HEK293T (cell line): Measurements from ENCODE around the gene CYP2A6.
"Not testable (repeated sequence)": the region's sequence is repeated elsewhere in the genome, so short reads cannot be mapped to it uniquely, and the experiment has no call there.

Experiments used
- CTCF ChIA-PET: fragments of 350-600 bp; formaldehyde crosslinking; extraction: SDS; loops from one replicate; lab custom pipeline; 2021; ENCODE audit warnings: antibody characterized with exemption, inconsistent platforms; lab: Yijun Ruan, JAX
- POLR2A ChIA-PET: fragments of 350-600 bp; formaldehyde crosslinking; extraction: SDS; loops from one replicate; lab custom pipeline; 2020; ENCODE audit warnings: antibody characterized with exemption, inconsistent platforms; lab: Yijun Ruan, JAX
- DNase-seq: peaks from one replicate; pipeline ENCODE4 v3.0.0; 2012; ENCODE audit warnings: mixed read lengths; ENCODE audit errors: extremely low spot score
- ARNT ChIP-seq: fragments of 450-650 bp; IDR thresholded peaks from 2 replicates; pipeline ENCODE4 v1.6.1; 2017; ENCODE audit warnings: mild to moderate bottlenecking
- BHLHE40 ChIP-seq: fragments of 450-650 bp; IDR thresholded peaks from 2 replicates; pipeline ENCODE4 v1.6.1; 2016; ENCODE audit warnings: mild to moderate bottlenecking, moderate library complexity, borderline replicate concordance
- CTBP1 ChIP-seq: fragments of 450-650 bp; IDR thresholded peaks from 2 replicates; pipeline ENCODE4 v1.6.1; 2016; ENCODE audit warnings: borderline replicate concordance
- ELF4 ChIP-seq: fragments of 450-650 bp; IDR thresholded peaks from 2 replicates; pipeline ENCODE4 v1.6.1; 2017; ENCODE audit warnings: antibody characterized with exemption
- FOXA1 ChIP-seq: fragments of 450-650 bp; IDR thresholded peaks from 2 replicates; pipeline ENCODE4 v1.6.1; 2016; ENCODE audit warnings: mild to moderate bottlenecking
- FOXK2 ChIP-seq: fragments of 450-650 bp; IDR thresholded peaks from 2 replicates; pipeline ENCODE4 v1.6.1; 2016; ENCODE audit warnings: mild to moderate bottlenecking
- FOXM1 ChIP-seq: fragments of 450-650 bp; IDR thresholded peaks from 2 replicates; pipeline ENCODE4 v1.6.1; 2017; ENCODE audit warnings: mild to moderate bottlenecking, borderline replicate concordance
- HDGF ChIP-seq: fragments of 450-650 bp; IDR thresholded peaks from 2 replicates; pipeline ENCODE4 v1.6.1; 2017; ENCODE audit warnings: antibody characterized with exemption, borderline replicate concordance
- L3MBTL2 ChIP-seq: fragments of 450-650 bp; conservative IDR thresholded peaks from 2 replicates; pipeline ENCODE4 v1.6.1; 2016; ENCODE audit warnings: mild to moderate bottlenecking
- LEF1 ChIP-seq: fragments of 450-650 bp; IDR thresholded peaks from 2 replicates; pipeline ENCODE4 v1.6.1; 2017; ENCODE audit warnings: mild to moderate bottlenecking, borderline replicate concordance
- NFRKB ChIP-seq: fragments of 450-650 bp; IDR thresholded peaks from 2 replicates; pipeline ENCODE4 v1.6.1; 2016; ENCODE audit warnings: mild to moderate bottlenecking, moderate library complexity
- PKNOX1 ChIP-seq: fragments of 450-650 bp; IDR thresholded peaks from 2 replicates; pipeline ENCODE4 v1.6.1; 2016
- SP1 ChIP-seq: fragments of 450-650 bp; IDR thresholded peaks from 2 replicates; pipeline ENCODE4 v1.6.1; 2017
- SUZ12 ChIP-seq: fragments of 450-650 bp; IDR thresholded peaks from 2 replicates; pipeline ENCODE4 v1.6.1; 2016; ENCODE audit warnings: mild to moderate bottlenecking
- TARDBP ChIP-seq: fragments of 450-650 bp; IDR thresholded peaks from 2 replicates; pipeline ENCODE4 v1.6.1; 2016
- ZNF384 ChIP-seq: fragments of 450-650 bp; IDR thresholded peaks from 2 replicates; pipeline ENCODE4 v1.6.1; 2016

Gene CYP2A6

GRCh38 chr19:40850277-40850676 is at the start of gene CYP2A6:
Gene CYP2A6, minus strand, starts transcription at chr19:40850447. Its CDS starts 21 bp downstream, at chr19:40850426.
- CTCF ChIA-PET, POLR2A ChIA-PET: not testable (repeated sequence)

GRCh38 chr19:40899964-40900363 is 49.7 kb upstream of the CYP2A6 start:
- POLR2A ChIA-PET, CTCF ChIA-PET, DNase-seq: not testable (repeated sequence)

More at GRCh38 chr19:40850277-40850676, at the start of gene CYP2A6:
- not testable (repeated sequence) for DNase-seq

- DNase-seq, POLR2A ChIA-PET, CTCF ChIA-PET: not testable (repeated sequence)
- TF ChIP-seq PKNOX1, result 0 out of 2 replicates have a peak, but pooled peaks have one; percentile 12
Observed at GRCh38 chr19:40896843-40897789, 46.9 kb upstream of the CYP2A6 start.

- CTCF ChIA-PET, result no interaction called here
- no peak for DNase-seq
- TF ChIP-seq HDGF, result no peak
- TF ChIP-seq TARDBP, result no peak
- TF ChIP-seq FOXK2, result no peak
- no peak for TF ChIP-seq NFRKB
- TF ChIP-seq FOXA1, result no peak
- TF ChIP-seq FOXM1, result no peak
- POLR2A ChIA-PET, result no interaction called here
Observed at GRCh38 chr19:40896418-40896796, 46.2 kb upstream of the CYP2A6 start.

- no peak for DNase-seq
- no peak for TF ChIP-seq NFRKB
- TF ChIP-seq FOXK2, result no peak
- no peak for TF ChIP-seq FOXM1
- TF ChIP-seq BHLHE40, result no peak
- no peak for TF ChIP-seq SUZ12
- TF ChIP-seq L3MBTL2, result no peak
- no peak for TF ChIP-seq ZNF384
- TF ChIP-seq HDGF, result no peak
- no peak for TF ChIP-seq TARDBP
- no peak for TF ChIP-seq ARNT
- no peak for TF ChIP-seq PKNOX1
- no peak for TF ChIP-seq SP1
- TF ChIP-seq ELF4, result no peak
- TF ChIP-seq LEF1, result no peak
- no peak for TF ChIP-seq CTBP1
- TF ChIP-seq FOXA1, result no peak
- ChIA-PET CTCF (interaction anchor here (0.6 kb wide), 1 partner anchor 73 kb away, joined by 3 read pairs; no protein-coding TSS in a partner anchor), POLR2A (no interaction called here)
Observed at GRCh38 chr19:40893112-40893511, 42.9 kb upstream of the CYP2A6 start.

- CTCF ChIA-PET, result no interaction called here
Observed at GRCh38 chr19:40889366-40889765, 39.1 kb upstream of the CYP2A6 start.

More at GRCh38 chr19:40889366-40889765, 39.1 kb upstream of the CYP2A6 start:
- TF ChIP-seq PKNOX1 (no peak), L3MBTL2 (no peak), SP1 (no peak), LEF1 (no peak), FOXM1 (no peak), ELF4 (no peak), HDGF (no peak), TARDBP (no peak), FOXK2 (no peak), FOXA1 (no peak), SUZ12 (no peak), ZNF384 (no peak), CTBP1 (no peak), NFRKB (no peak), ARNT (no peak), BHLHE40 (no peak)
- POLR2A ChIA-PET, result no interaction called here
- DNase-seq, result no peak
